K562 (cell line): Measurements from ENCODE around the gene BMPER. TPM values are rescaled to one million over a fixed set of nuclear protein-coding genes. Genes with fewer than 3 reads are reported as not detected.

Experiments
- ATAC-seq: fragments of 200-7000 bp; cut with Tn5 transposase; 3 replicates; pipeline ENCODE4 v1.9.1; 2020; ENCODE audit warnings: moderate library complexity
- BruUV-seq: library from RNA; stranded (reverse); fragments of 400-500 nt; replicated peaks from 2 replicates; lab custom pipeline; 2021; lab: Mats Ljungman, UMichigan
- CTCF ChIA-PET: fragments of 300-600 bp; formaldehyde crosslinking; extraction: SDS; loops from one replicate; lab custom pipeline; 2021; ENCODE audit warnings: low intra/inter-chr PET ratio; lab: Yijun Ruan, JAX
- POLR2A ChIA-PET: fragments of 300-600, 350-650 bp; sonication (Branson Sonifier 250); formaldehyde crosslinking; extraction: SDS; loops from one replicate; lab custom pipeline; 2021; ENCODE audit warnings: antibody characterized with exemption, inconsistent platforms; lab: Yijun Ruan, JAX
- DNase-seq, 4 experiments: peaks; one replicate each; pipeline versions ENCODE4 v3.0.0 to v3.0.0-alpha.2; 2011 to 2018; ENCODE audit warnings: low spot score in 3 of 4, mixed read lengths in 3 of 4; ENCODE audit errors: extremely low read depth in 1 of 4
- FAIRE-seq: peaks from 2 replicates; lab custom pipeline; 2011; peaks lifted over from hg19 to GRCh38; lab: Jason Lieb, UNC
- H2AFZ ChIP-seq: 2 replicates; pipeline ENCODE4 v1.6.0; 2011; ENCODE audit warnings: low read depth, low read length, control low read depth, inconsistent platforms
- H3K27ac ChIP-seq: fragments of 200-600 bp; 3 replicates; pipeline ENCODE4 v1.8.0; 2011; ENCODE audit warnings: low read depth, mild to moderate bottlenecking, control low read depth, inconsistent platforms, low read length, moderate library complexity, mixed read lengths; ENCODE audit errors: extremely low read depth
- H3K27me3 ChIP-seq, 2 experiments: fragments of 300-600 bp in 1 of 2; 2 replicates in 1 of 2; 3 replicates in 1 of 2; pipeline versions ENCODE4 v1.6.0 to v1.8.0; 2011; ENCODE audit warnings: inconsistent platforms in 2 of 2, low read length in 2 of 2, mild to moderate bottlenecking in 1 of 2, mixed read lengths in 1 of 2, moderate library complexity in 1 of 2; ENCODE audit not compliant: control insufficient read depth in 2 of 2, insufficient read depth in 2 of 2
- H3K36me3 ChIP-seq: fragments of 300-600 bp; 3 replicates; pipeline ENCODE4 v1.8.0; 2011; ENCODE audit warnings: mild to moderate bottlenecking, low read length, inconsistent platforms; ENCODE audit not compliant: control insufficient read depth, insufficient read depth
- H3K4me1 ChIP-seq, 2 experiments: fragments of 200-600 bp in 1 of 2; replicated peaks in 1 of 2; 2 replicates in 1 of 2; 3 replicates in 1 of 2; pipeline versions ENCODE4 v1.5.1 to v1.8.0; 2011; ENCODE audit warnings: inconsistent platforms in 2 of 2, low read length in 2 of 2, mild to moderate bottlenecking in 1 of 2, mixed read lengths in 1 of 2, moderate library complexity in 1 of 2; ENCODE audit not compliant: control insufficient read depth in 2 of 2, insufficient read depth in 2 of 2
- H3K4me2 ChIP-seq: 2 replicates; pipeline ENCODE4 v1.6.1; 2011; ENCODE audit warnings: low read length, control low read depth, inconsistent platforms, mixed read lengths; ENCODE audit not compliant: insufficient read depth
- H3K4me3 ChIP-seq: fragments of 200-600 bp; sonication (generic), shearing (Covaris generic); 2 replicates; pipeline ENCODE4 v1.5.1; 2016; ENCODE audit warnings: control low read depth, inconsistent platforms
- H3K79me2 ChIP-seq: fragments of 200-600 bp; 3 replicates; pipeline ENCODE4 v1.8.0; 2011; ENCODE audit warnings: low read length, inconsistent platforms; ENCODE audit not compliant: control insufficient read depth, insufficient read depth
- H3K9ac ChIP-seq, 2 experiments: 2 replicates each; pipeline versions ENCODE4 v1.6.0 to v1.6.1; 2011; ENCODE audit warnings: low read depth in 2 of 2, low read length in 2 of 2, control low read depth in 1 of 2, inconsistent platforms in 1 of 2, mild to moderate bottlenecking in 1 of 2, mixed read lengths in 1 of 2; ENCODE audit not compliant: insufficient read depth in 1 of 2
- H3K9me1 ChIP-seq: one replicate; pipeline ENCODE4 v1.6.0; 2011; ENCODE audit warnings: inconsistent platforms, mild to moderate bottlenecking, low read length, moderate library complexity; ENCODE audit not compliant: control insufficient read depth, insufficient read depth
- H3K9me3 ChIP-seq: replicated peaks from 2 replicates; pipeline ENCODE4 v1.5.1; 2011; ENCODE audit warnings: low read depth, low read length, inconsistent platforms; ENCODE audit not compliant: control insufficient read depth, insufficient read depth
- H4K20me1 ChIP-seq: replicated peaks from 2 replicates; pipeline ENCODE4 v1.6.1; 2011; ENCODE audit warnings: low read length, inconsistent platforms, mixed read lengths; ENCODE audit not compliant: control insufficient read depth, insufficient read depth
- BRF1 ChIP-seq: IDR thresholded peaks from 3 replicates; pipeline ENCODE4 v1.6.1; 2011; ENCODE audit warnings: borderline replicate concordance, mild to moderate bottlenecking; ENCODE audit not compliant: insufficient read length; ENCODE audit errors: extremely low read depth
- ESRRA ChIP-seq: fragments of 450-650 bp; IDR thresholded peaks from 2 replicates; pipeline ENCODE4 v1.6.1; 2014; ENCODE audit warnings: low read depth, mild to moderate bottlenecking, moderate library complexity, borderline replicate concordance
- HNRNPUL1 ChIP-seq: fragments of 200-400 bp; formaldehyde crosslinking; IDR thresholded peaks from 2 replicates; pipeline ENCODE4 v1.6.1; 2017; ENCODE audit warnings: low read length
- MECOM ChIP-seq: fragments of 250-450 bp; sonication (Bioruptor Pico); IDR thresholded peaks from 2 replicates; pipeline ENCODE4 v1.8.0; 2022; ENCODE audit warnings: inconsistent platforms
- PML ChIP-seq: IDR thresholded peaks from 2 replicates; pipeline ENCODE4 v1.6.1; 2012; ENCODE audit warnings: low read length, inconsistent platforms
- PREB ChIP-seq: sonication (generic); formaldehyde crosslinking; IDR thresholded peaks from 2 replicates; pipeline ENCODE4 v1.8.1; 2023; ENCODE audit warnings: mild to moderate bottlenecking, missing genetic modification reagents
- RBM39 ChIP-seq: fragments of 200-400 bp; formaldehyde crosslinking; optimal IDR thresholded peaks from 2 replicates; pipeline ENCODE3; 2018; ENCODE audit warnings: low read depth, low read length
- RREB1 ChIP-seq: fragments of 250-450 bp; sonication (Bioruptor Pico); IDR thresholded peaks from 2 replicates; pipeline ENCODE4 v1.4.0; 2020
- ZBTB8A ChIP-seq: fragments of 450-650 bp; IDR thresholded peaks from 2 replicates; pipeline ENCODE4 v1.6.1; 2018; ENCODE audit warnings: mild to moderate bottlenecking, moderate library complexity; ENCODE audit not compliant: partially characterized antibody
- ZNF140 ChIP-seq: fragments of 250-450 bp; sonication (Bioruptor Pico); IDR thresholded peaks from 2 replicates; pipeline ENCODE4 v1.8.0; 2021; ENCODE audit warnings: moderate library complexity, mild to moderate bottlenecking, inconsistent platforms
- ZNF174 ChIP-seq: fragments of 250-450 bp; sonication (Bioruptor Pico); IDR thresholded peaks from 2 replicates; pipeline ENCODE4 v1.4.0; 2020; ENCODE audit warnings: mild to moderate bottlenecking
- WGBS: fragments of 100-300 bp; shearing (Covaris generic); methylation state at CpG from one replicate; pipeline ENCODE4 v1.1.6; 2016; ENCODE audit warnings: low coverage, mixed read lengths; ENCODE audit not compliant: insufficient coverage; ENCODE audit errors: missing lambda C conversion rate; 5-methylcytosine and 5-hydroxymethylcytosine counted together
- in situ Hi-C: fragments of 300-500 bp; cut with MboI; formaldehyde crosslinking; loops from 4 replicates; pipeline ENCODE4 v1.15.0; 2018; ENCODE audit warnings: inconsistent platforms, mixed read lengths
- intact Hi-C: fragments of 100-400 bp; cut with micrococcal nuclease; formaldehyde crosslinking; loops from 2 replicates; pipeline ENCODE4 v1.14.2; 2022
- polyA plus RNA-seq, 8 experiments: library from polyadenylated mRNA; depleted of rRNA in 4 of 8; stranded (reverse) in 5 of 8; unstranded in 3 of 8; fragments of >200 nt; fragmentation: Nextera tagmentation in 2 of 8; fragmentation: Illumina TruSeq in 1 of 8; extraction: Ambion mirVana in 2 of 8; extraction: Trizol in 1 of 8; gene quantifications; 2 replicates each; pipeline versions ENCODE4 v1.2.1 to v1.2.3, GENCODE V29; 2011 to 2014; ENCODE audit warnings: inconsistent platforms in 1 of 8, missing spikeins in 1 of 8
- total RNA-seq, 7 experiments: library from RNA; depleted of rRNA in 6 of 7; stranded (reverse); fragments of >200 nt in 6 of 7; fragmentation: Illumina TruSeq in 2 of 7; extraction: Trizol in 2 of 7; gene quantifications; 2 replicates each; pipeline versions ENCODE4 v1.2.1 to v1.2.3, GENCODE V29; 2011 to 2021; ENCODE audit warnings: low replicate concordance in 1 of 7
- TF ChIP-seq, protein P1 (sequence below): fragments of 450-650 bp; formaldehyde crosslinking; IDR thresholded peaks from 2 replicates; pipeline ENCODE4 v1.4.0; 2020; ENCODE audit warnings: mild to moderate bottlenecking, moderate library complexity
- TF ChIP-seq, protein P2 (sequence below): sonication (generic); formaldehyde crosslinking; IDR thresholded peaks from 2 replicates; pipeline ENCODE4 v1.9.0; 2022; ENCODE audit warnings: mild to moderate bottlenecking, missing genetic modification reagents

The BMPER gene
- total and polyA plus RNA-seq, 9 of the 15 experiments (the other 6 are each of a cell fraction or from before 2014, with no cell fraction given): not detected

DNA sequence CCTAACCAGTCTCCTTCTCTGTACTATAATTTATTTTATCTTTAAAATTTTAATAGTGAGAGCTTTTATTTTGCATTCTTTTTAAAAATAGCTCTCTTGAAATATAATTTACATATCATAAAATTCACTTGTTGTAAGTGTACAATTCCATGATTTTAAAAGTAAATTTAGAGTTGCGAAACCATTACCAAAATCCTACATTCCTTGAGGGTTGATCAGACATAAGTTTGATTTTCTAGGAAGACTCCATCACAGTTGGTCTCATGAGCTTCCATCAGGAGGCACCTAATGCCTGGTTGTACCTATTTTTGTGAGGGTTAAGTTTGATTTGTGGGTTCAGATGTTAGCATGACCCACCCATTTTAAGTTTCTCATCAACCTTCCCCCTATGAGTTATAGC lies 108.1 kb downstream of the BMPER start (continued):
- TF ChIP-seq, protein P1, sequence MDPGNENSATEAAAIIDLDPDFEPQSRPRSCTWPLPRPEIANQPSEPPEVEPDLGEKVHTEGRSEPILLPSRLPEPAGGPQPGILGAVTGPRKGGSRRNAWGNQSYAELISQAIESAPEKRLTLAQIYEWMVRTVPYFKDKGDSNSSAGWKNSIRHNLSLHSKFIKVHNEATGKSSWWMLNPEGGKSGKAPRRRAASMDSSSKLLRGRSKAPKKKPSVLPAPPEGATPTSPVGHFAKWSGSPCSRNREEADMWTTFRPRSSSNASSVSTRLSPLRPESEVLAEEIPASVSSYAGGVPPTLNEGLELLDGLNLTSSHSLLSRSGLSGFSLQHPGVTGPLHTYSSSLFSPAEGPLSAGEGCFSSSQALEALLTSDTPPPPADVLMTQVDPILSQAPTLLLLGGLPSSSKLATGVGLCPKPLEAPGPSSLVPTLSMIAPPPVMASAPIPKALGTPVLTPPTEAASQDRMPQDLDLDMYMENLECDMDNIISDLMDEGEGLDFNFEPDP (CRISPR knock-in tag): no peak
- TF ChIP-seq ZNF174 (CRISPR knock-in tag) (no peak), ZNF140 (CRISPR knock-in tag) (no peak), ZBTB8A (no peak)

GRCh38 chr7:34015651-34016050 lies 110.3 kb downstream of the BMPER start:
- Histone ChIP-seq H3K79me2 (no peaks in the 10 kb centered on the region), H4K20me1 (no peaks in the 10 kb centered on the region), H3K9me3 (0 out of 2 replicates have a peak, but pooled peaks cover 1% of the 10 kb centered on the region), H3K9me1 (no peaks in the 10 kb centered on the region), H3K9ac (no peak overlapping the region), H3K27ac (no peak overlapping the region), H3K4me1 (no peaks in the 10 kb centered on the region), H3K4me3 (no peak overlapping the region), H3K4me2 (no peak overlapping the region), H3K27me3 (no peaks in the 10 kb centered on the region), H2AFZ (no peak overlapping the region), H3K36me3 (no peaks in the 10 kb centered on the region)
- POLR2A ChIA-PET: no interaction called here
- WGBS: 2% methylated on average over 4 of the region's 4 CpGs
- CTCF ChIA-PET: no interaction called here
- in situ Hi-C loops (no loop called here), intact Hi-C loops (no loop called here)
- FAIRE-seq: no peak
- no peak for DNase-seq
- no TSS peak for BruUV-seq
- ATAC-seq: no peak
- TF ChIP-seq ESRRA (no peak), PML (no peak), HNRNPUL1 (no peak), RREB1 (CRISPR knock-in tag) (no peak), RBM39 (no peak), MECOM (CRISPR knock-in tag) (no peak), PREB (no peak), BRF1 (no peak)
- TF ChIP-seq, protein P2, sequence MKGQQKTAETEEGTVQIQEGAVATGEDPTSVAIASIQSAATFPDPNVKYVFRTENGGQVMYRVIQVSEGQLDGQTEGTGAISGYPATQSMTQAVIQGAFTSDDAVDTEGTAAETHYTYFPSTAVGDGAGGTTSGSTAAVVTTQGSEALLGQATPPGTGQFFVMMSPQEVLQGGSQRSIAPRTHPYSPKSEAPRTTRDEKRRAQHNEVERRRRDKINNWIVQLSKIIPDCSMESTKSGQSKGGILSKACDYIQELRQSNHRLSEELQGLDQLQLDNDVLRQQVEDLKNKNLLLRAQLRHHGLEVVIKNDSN (CRISPR knock-in tag): no peak
